Memory B cell (primary cell): ENCODE measurements around the gene AIFM1.
A peak's percentile ranks its signal among the peaks of the same experiment; 100 is the strongest.

ENCODE experiments used
- ATAC-seq: fragments of 150-1000 bp; cut with Tn5 transposase; 2 replicates; pipeline ENCODE4 v1.10.0; 2021; ENCODE audit warnings: low read depth, mild to moderate bottlenecking, moderate library complexity
- DNase-seq, 2 donors: peaks; one replicate each; pipeline ENCODE4 v3.0.0; 2022; ENCODE audit warnings: low spot score in 2 of 2
- H3K27ac Mint-ChIP-seq: one replicate; pipeline ENCODE4 v1.8.0; 2022; ENCODE audit warnings: mild to moderate bottlenecking, moderate library complexity, mixed read lengths
- H3K27me3 Mint-ChIP-seq: one replicate; pipeline ENCODE4 v1.8.0; 2022; ENCODE audit warnings: mixed read lengths
- H3K36me3 Mint-ChIP-seq: one replicate; pipeline ENCODE4 v1.8.0; 2022; ENCODE audit warnings: mild to moderate bottlenecking, mixed read lengths
- H3K4me1 Mint-ChIP-seq: one replicate; pipeline ENCODE4 v1.8.0; 2022; ENCODE audit warnings: mixed read lengths
- H3K4me3 Mint-ChIP-seq: one replicate; pipeline ENCODE4 v1.8.0; 2022; ENCODE audit warnings: mild to moderate bottlenecking, moderate library complexity, mixed read lengths
- H3K9me3 Mint-ChIP-seq: one replicate; pipeline ENCODE4 v1.8.0; 2022; ENCODE audit warnings: mixed read lengths

AIFM1 gene

GRCh38 chrX:130158311-130158710 is 7.3 kb downstream of the AIFM1 start:
- Mint-ChIP-seq H3K4me3 (no peak overlapping the region), H3K27ac (no peak overlapping the region), H3K27me3 (no peaks in the 10 kb centered on the region)

GRCh38 chrX:130155564-130155963 is 10.1 kb downstream of the AIFM1 start:
- Mint-ChIP-seq H3K4me1 (no peaks in the 10 kb centered on the region), H3K27ac (no peak overlapping the region), H3K27me3 (no peaks in the 10 kb centered on the region), H3K4me3 (no peak overlapping the region), H3K36me3 (no peaks in the 10 kb centered on the region), H3K9me3 (no peaks in the 10 kb centered on the region)
- no peak for DNase-seq
- no peak for ATAC-seq

More at GRCh38 chrX:130158311-130158710, 7.3 kb downstream of the AIFM1 start:
- H3K36me3 Mint-ChIP-seq, result no peaks in the 10 kb centered on the region
- H3K9me3 Mint-ChIP-seq, result no peaks in the 10 kb centered on the region
- H3K4me1 Mint-ChIP-seq, result no peaks in the 10 kb centered on the region
- no peak for DNase-seq
- no peak for ATAC-seq

DNA sequence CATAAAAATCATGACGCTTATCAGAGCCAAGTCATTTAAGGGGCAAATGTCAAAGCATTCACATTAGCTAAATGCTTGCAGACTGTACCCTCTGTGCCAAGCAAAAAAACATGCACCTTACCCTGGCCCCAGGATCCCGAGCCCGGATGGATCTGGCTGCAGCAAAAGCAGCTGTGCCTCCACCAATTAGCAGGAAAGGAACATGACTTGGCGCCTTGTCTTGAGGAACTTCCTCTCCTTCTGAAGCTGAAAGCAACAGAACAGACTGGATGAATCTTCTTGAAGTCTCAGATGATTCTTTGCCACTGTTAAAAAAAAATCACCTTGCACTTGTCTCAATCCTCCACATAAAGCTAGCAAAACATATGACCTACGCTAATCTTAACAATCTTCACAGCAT is 18.0 kb downstream of the AIFM1 start:
- Mint-ChIP-seq H3K9me3 (no peaks in the 10 kb centered on the region), H3K27me3 (no peaks in the 10 kb centered on the region), H3K4me3 (no peak overlapping the region), H3K4me1 (peaks cover 2% of the 10 kb centered on the region), H3K36me3 (peaks cover 27% of the 10 kb centered on the region), H3K27ac (no peak overlapping the region)
- ATAC-seq (no peak), DNase-seq (no peak)

GRCh38 chrX:130145123-130145522 is 20.5 kb downstream of the AIFM1 start:
- H3K36me3 Mint-ChIP-seq, result peaks cover 27% of the 10 kb centered on the region
- DNase-seq, result no peak

DNA sequence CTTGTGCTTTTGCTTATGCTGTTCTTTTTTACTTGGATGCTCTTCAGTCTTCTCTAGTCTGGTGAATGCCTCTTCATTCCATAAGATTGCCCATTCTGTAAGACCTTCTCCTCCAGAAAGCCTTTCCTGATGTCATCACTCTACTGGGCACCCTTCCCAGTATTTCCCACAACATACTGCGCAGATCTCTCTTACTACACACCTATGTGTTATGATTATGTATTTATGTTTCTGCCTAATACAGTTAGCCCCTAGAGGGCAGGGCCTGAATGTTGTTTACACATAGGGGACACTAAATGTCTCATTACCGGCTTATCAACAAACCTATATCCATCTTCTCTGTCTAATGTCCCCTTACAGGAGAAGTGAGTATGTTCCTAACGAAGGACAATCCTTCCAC is 21.1 kb downstream of the AIFM1 start:
- peaks cover 29% of the 10 kb centered on the region for H3K36me3 Mint-ChIP-seq
- H3K4me1 Mint-ChIP-seq, result peaks cover 2% of the 10 kb centered on the region
- DNase-seq, result no peak
- ATAC-seq, result no peak
- no peaks in the 10 kb centered on the region for H3K9me3 Mint-ChIP-seq
- H3K4me3 Mint-ChIP-seq, result no peak overlapping the region
- H3K27ac Mint-ChIP-seq, result peak overlapping the region; percentile 56
- no peaks in the 10 kb centered on the region for H3K27me3 Mint-ChIP-seq

More at GRCh38 chrX:130145123-130145522, 20.5 kb downstream of the AIFM1 start:
- Mint-ChIP-seq H3K4me3 (no peak overlapping the region), H3K4me1 (peaks cover 2% of the 10 kb centered on the region), H3K27ac (no peak overlapping the region), H3K27me3 (no peaks in the 10 kb centered on the region), H3K9me3 (no peaks in the 10 kb centered on the region)
- ATAC-seq, result no peak

DNA sequence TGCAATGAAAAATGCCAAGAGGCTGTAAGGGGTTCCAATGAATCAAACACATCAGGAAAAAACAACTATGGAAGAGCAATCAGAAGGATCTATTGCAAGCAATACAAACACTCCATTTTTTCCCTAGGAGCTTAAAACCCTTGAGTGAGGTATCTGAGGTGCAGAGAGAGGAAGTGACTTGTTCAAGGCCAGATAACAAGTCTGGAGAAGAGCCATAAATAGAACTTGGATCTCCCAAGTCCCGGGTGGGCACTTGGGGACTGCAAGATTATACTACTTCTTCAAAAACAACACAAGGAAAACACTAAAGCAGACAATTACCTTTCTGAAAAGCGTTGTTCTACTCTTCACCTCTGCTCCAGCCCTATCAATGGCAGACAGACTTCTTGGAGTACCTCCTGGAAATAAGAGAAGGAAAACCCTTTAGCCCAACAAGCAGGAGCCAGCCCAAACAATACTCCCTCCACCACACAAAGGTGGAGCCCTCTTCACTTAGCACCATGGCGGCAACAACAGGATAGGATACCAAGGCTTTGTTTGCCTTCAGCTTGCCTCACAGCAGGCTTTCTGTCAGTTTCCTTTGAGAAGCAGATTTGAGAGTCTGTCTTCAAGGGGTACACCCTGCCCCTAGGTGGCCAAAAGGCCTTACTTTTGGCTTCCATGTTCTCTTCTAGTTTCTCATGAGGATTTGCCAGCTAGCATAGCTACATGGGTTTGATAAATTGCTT is 26.0 kb downstream of the AIFM1 start:
- DNase-seq, result no peak
- no peak overlapping the region for H3K4me3 Mint-ChIP-seq
- H3K9me3 Mint-ChIP-seq, result no peaks in the 10 kb centered on the region
- no peak overlapping the region for H3K27ac Mint-ChIP-seq
- H3K27me3 Mint-ChIP-seq, result no peaks in the 10 kb centered on the region
- peaks cover 2% of the 10 kb centered on the region for H3K4me1 Mint-ChIP-seq
- peaks cover 16% of the 10 kb centered on the region for H3K36me3 Mint-ChIP-seq
- ATAC-seq, result no peak

- Mint-ChIP-seq H3K4me3 (no peak overlapping the region), H3K9me3 (no peaks in the 10 kb centered on the region), H3K36me3 (peaks cover 7% of the 10 kb centered on the region), H3K4me1 (no peaks in the 10 kb centered on the region), H3K27ac (no peak overlapping the region), H3K27me3 (no peaks in the 10 kb centered on the region)
- DNase-seq (no peak), ATAC-seq (no peak)
Observed at GRCh38 chrX:130136961-130137360, 28.7 kb downstream of the AIFM1 start.

- H3K36me3 Mint-ChIP-seq, result peaks cover 7% of the 10 kb centered on the region
- H3K27ac Mint-ChIP-seq, result no peak overlapping the region
- no peak for ATAC-seq
- DNase-seq, result no peak
- no peaks in the 10 kb centered on the region for H3K9me3 Mint-ChIP-seq
- no peak overlapping the region for H3K4me3 Mint-ChIP-seq
- no peaks in the 10 kb centered on the region for H3K4me1 Mint-ChIP-seq
- no peaks in the 10 kb centered on the region for H3K27me3 Mint-ChIP-seq
Observed at GRCh38 chrX:130136496-130136895, 29.1 kb downstream of the AIFM1 start.

DNA sequence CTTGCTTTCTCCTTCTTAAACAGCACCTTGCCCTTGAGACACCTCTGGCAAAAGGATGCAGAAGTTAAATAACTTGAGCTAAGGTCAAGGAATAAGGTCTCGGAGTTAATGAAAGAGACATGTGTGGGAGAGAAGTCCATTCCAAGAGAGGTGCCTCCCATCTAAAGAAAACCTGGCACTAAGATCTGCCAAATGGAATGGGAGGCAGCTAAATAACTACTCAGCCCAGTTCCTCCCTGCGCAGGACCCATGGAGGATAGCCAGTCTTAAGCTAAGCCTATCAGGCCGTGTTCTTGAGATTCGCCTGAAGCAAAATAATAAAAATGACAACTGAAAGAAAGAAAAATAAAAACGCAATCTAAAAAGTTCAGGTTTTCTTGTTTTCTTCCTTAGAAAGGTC is 34.7 kb downstream of the AIFM1 start:
- Mint-ChIP-seq H3K27ac (no peak overlapping the region), H3K27me3 (no peaks in the 10 kb centered on the region), H3K9me3 (no peaks in the 10 kb centered on the region), H3K4me3 (no peak overlapping the region), H3K4me1 (no peaks in the 10 kb centered on the region), H3K36me3 (peaks cover 11% of the 10 kb centered on the region)
- no peak for ATAC-seq
- DNase-seq, result no peak

GRCh38 chrX:130125091-130125874 is 40.4 kb downstream of the AIFM1 start:
- H3K36me3 Mint-ChIP-seq, result peaks cover 13% of the 10 kb centered on the region
- no peaks in the 10 kb centered on the region for H3K27me3 Mint-ChIP-seq
- no peak for ATAC-seq
- no peaks in the 10 kb centered on the region for H3K4me1 Mint-ChIP-seq
- no peaks in the 10 kb centered on the region for H3K9me3 Mint-ChIP-seq
- H3K27ac Mint-ChIP-seq, result no peak overlapping the region
- DNase-seq, result no peak
- H3K4me3 Mint-ChIP-seq, result no peak overlapping the region

- H3K27me3 Mint-ChIP-seq, result no peaks in the 10 kb centered on the region
Observed at GRCh38 chrX:130124577-130124976, 41.1 kb downstream of the AIFM1 start.

GRCh38 chrX:130121505-130121800 is 44.2 kb downstream of the AIFM1 start:
- no peak overlapping the region for H3K27ac Mint-ChIP-seq
- no peak for DNase-seq
- H3K9me3 Mint-ChIP-seq, result no peaks in the 10 kb centered on the region
- no peak overlapping the region for H3K4me3 Mint-ChIP-seq
- peaks cover 12% of the 10 kb centered on the region for H3K4me1 Mint-ChIP-seq
- ATAC-seq, result no peak
- H3K36me3 Mint-ChIP-seq, result peaks cover 3% of the 10 kb centered on the region
- no peaks in the 10 kb centered on the region for H3K27me3 Mint-ChIP-seq

More at GRCh38 chrX:130124577-130124976, 41.1 kb downstream of the AIFM1 start:
- peaks cover 2% of the 10 kb centered on the region for H3K4me1 Mint-ChIP-seq
- DNase-seq (no peak), ATAC-seq (no peak)
- no peaks in the 10 kb centered on the region for H3K9me3 Mint-ChIP-seq
- H3K27ac Mint-ChIP-seq, result no peak overlapping the region
- H3K4me3 Mint-ChIP-seq, result no peak overlapping the region
- peaks cover 13% of the 10 kb centered on the region for H3K36me3 Mint-ChIP-seq

GRCh38 chrX:130120746-130121504 is 44.7 kb downstream of the AIFM1 start:
- H3K4me1 Mint-ChIP-seq, result peaks cover 12% of the 10 kb centered on the region
- peak overlapping the region; percentile 75 for H3K4me3 Mint-ChIP-seq
- DNase-seq (peak; percentile 55 to 72), ATAC-seq (peak; percentile 88)
- no peak overlapping the region for H3K27ac Mint-ChIP-seq
- H3K27me3 Mint-ChIP-seq, result no peaks in the 10 kb centered on the region
- H3K36me3 Mint-ChIP-seq, result peaks cover 3% of the 10 kb centered on the region
- no peaks in the 10 kb centered on the region for H3K9me3 Mint-ChIP-seq

- ATAC-seq (peak; percentile 52), DNase-seq (no peak)
- H3K36me3 Mint-ChIP-seq, result peaks cover 3% of the 10 kb centered on the region
- H3K27ac Mint-ChIP-seq, result no peak overlapping the region
- no peaks in the 10 kb centered on the region for H3K27me3 Mint-ChIP-seq
- peak overlapping the region; percentile 75 for H3K4me3 Mint-ChIP-seq
- H3K4me1 Mint-ChIP-seq, result peaks cover 14% of the 10 kb centered on the region
- no peaks in the 10 kb centered on the region for H3K9me3 Mint-ChIP-seq
Observed at GRCh38 chrX:130120321-130120731, 45.3 kb downstream of the AIFM1 start.
